GM23248 (cell line): ENCODE results near the gene DOCK6.

Experiments
- EZH2 ChIP-seq: fragments of 200-600 bp; sonication (generic); IDR thresholded peaks from 2 replicates; pipeline ENCODE4 v1.6.1; 2018; ENCODE audit warnings: antibody characterized with exemption, mild to moderate bottlenecking; ENCODE audit not compliant: insufficient read depth, poor library complexity, severe bottlenecking
- EZH2phosphoT487 ChIP-seq: fragments of 200-600 bp; sonication (generic); IDR thresholded peaks from 2 replicates; pipeline ENCODE4 v1.6.1; 2018; ENCODE audit warnings: antibody characterized with exemption, moderate library complexity, mild to moderate bottlenecking, low read depth; ENCODE audit not compliant: insufficient read depth

DNA sequence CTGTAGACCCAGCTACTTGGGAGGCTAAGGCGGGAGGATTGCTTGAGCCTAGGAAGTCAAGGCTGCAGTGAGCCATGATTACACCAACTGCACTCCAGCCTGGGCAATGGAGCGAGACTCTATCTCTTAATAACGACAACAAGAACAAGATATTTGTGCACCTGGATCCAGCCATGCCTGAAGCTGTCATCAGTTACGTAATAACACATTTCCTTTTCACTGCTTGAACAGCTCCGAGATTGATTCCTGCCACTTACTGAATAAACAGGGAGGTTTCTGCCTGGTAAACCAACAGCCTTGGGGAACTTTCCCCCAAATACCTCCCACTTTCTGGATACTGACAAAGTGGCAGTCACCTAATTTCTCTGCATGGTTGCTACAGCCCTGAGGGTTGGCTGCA, 70.4 kb downstream of the DOCK6 start:
- TF ChIP-seq EZH2: no peak
- no peak for TF ChIP-seq EZH2phosphoT487
